Keratinocyte (primary cell): Measurements from ENCODE around the gene BEND5.

Experiments used
- EZH2 ChIP-seq: IDR thresholded peaks from one replicate; pipeline ENCODE4 v1.6.1; 2012; ENCODE audit warnings: inconsistent platforms, mild to moderate bottlenecking, low read length, moderate library complexity
- TF ChIP-seq, protein P1 (sequence below), 3 experiments: IDR thresholded peaks in 1 of 3; conservative IDR thresholded peaks in 1 of 3; optimal IDR thresholded peaks in 1 of 3; 2 replicates in 2 of 3; 3 replicates in 1 of 3; pipeline versions ENCODE3 to v1.5.1; 2011; ENCODE audit warnings: low read length in 3 of 3, mild to moderate bottlenecking in 3 of 3, moderate library complexity in 2 of 3, control low read depth in 1 of 3, inconsistent platforms in 1 of 3; ENCODE audit not compliant: insufficient read depth in 2 of 3; ENCODE audit errors: extremely low read depth in 1 of 3

DNA sequence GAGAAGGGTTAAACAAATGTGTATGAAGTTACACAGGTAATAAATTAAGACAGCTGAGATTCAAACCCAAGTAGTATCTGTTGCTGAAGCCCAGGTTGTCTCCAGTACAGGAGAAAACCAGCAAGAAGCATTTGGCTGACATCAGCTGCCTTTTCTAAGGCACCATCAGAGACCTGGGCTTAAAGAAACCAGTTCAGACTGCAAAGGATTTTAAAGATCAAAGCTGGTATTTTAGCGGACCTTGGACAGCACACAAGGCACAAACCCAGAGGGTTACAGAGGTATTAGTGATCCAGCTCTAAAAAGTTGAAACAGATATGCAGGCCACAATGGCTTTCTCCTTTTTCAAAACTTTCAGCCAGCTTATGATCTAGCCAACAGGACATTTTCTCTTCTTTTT is 23.4 kb downstream of the BEND5 start:
- TF ChIP-seq, protein P1, sequence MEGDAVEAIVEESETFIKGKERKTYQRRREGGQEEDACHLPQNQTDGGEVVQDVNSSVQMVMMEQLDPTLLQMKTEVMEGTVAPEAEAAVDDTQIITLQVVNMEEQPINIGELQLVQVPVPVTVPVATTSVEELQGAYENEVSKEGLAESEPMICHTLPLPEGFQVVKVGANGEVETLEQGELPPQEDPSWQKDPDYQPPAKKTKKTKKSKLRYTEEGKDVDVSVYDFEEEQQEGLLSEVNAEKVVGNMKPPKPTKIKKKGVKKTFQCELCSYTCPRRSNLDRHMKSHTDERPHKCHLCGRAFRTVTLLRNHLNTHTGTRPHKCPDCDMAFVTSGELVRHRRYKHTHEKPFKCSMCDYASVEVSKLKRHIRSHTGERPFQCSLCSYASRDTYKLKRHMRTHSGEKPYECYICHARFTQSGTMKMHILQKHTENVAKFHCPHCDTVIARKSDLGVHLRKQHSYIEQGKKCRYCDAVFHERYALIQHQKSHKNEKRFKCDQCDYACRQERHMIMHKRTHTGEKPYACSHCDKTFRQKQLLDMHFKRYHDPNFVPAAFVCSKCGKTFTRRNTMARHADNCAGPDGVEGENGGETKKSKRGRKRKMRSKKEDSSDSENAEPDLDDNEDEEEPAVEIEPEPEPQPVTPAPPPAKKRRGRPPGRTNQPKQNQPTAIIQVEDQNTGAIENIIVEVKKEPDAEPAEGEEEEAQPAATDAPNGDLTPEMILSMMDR (optimal IDR thresholded peaks at IDR 0.05 in 1 of 3, IDR thresholded peaks at IDR 0.05 in 1 of 3, conservative IDR thresholded peaks at IDR 0.05 in 1 of 3; ENCODE audit: extremely low read depth in 1 of 3, insufficient read depth in 2 of 3, low read length in 3 of 3), result no peak
- TF ChIP-seq EZH2, result no peak
